Erythroblast (primary cell): ENCODE results near the gene MAST4.

Experiments
- GATA1 ChIP-seq: IDR thresholded peaks from 2 replicates; pipeline ENCODE4 v1.6.1; 2011; ENCODE audit warnings: low read depth, mild to moderate bottlenecking, control low read depth, low read length, moderate library complexity
- POLR2A ChIP-seq: IDR thresholded peaks from 2 replicates; pipeline ENCODE4 v1.6.1; 2011; ENCODE audit warnings: mild to moderate bottlenecking, low read length

DNA sequence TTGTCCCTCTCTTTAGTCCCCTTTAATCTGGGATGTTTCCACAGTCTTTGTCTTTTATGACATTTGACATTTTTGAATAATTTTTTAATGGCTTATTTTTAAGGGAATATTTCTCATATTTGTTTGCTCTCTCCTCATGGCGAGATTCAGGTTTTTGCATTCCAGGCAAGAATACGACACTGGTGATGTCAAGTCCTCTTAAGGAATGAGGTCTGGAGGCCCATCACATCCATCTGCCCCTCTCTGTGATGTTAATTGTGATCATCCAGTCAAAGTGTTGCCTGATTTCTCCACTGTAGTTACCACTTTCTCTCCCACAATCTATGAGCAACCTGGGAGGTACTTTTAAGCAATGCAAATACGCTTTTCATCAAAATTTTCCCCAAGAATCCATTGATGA, 193.2 kb downstream of the MAST4 start:
- TF ChIP-seq POLR2A: no peak
- no peak for TF ChIP-seq GATA1
